ENCODE measurements around the gene ECE1. TPM values are rescaled to one million over a fixed set of nuclear protein-coding genes. Genes with fewer than 3 reads are reported as not detected.

The ECE1 gene
- total and polyA plus RNA-seq, 10 donors, result 17.2 to 142 (median 105) TPM

GRCh38 chr1:21295545-21295944, 5.3 kb upstream of the ECE1 start:
- no peak for DNase-seq
- 78 to 87% (median 85%) methylated on average over 6 of the region's 6 CpGs for WGBS, 5 donors
- H3K9me3 ChIP-seq, result no peaks in the 10 kb centered on the region
- peaks cover 0 to 5% (median 0%) of the 10 kb centered on the region in 6 donors for H3K36me3 ChIP-seq
- peak overlapping the region; percentile 79 to 96 (median 94) for H3K27ac ChIP-seq
- intact Hi-C loops (cut with DNase I; ENCODE audit: low total_unique reads), result no loop called here
- TF ChIP-seq POLR2A (IDR thresholded peaks at IDR 0.05), result no peak
- no peak for TF ChIP-seq POLR2AphosphoS5 (IDR thresholded peaks at IDR 0.05)
- TF ChIP-seq CTCF (IDR thresholded peaks at IDR 0.05 in 8 of 11, conservative IDR thresholded peaks at IDR 0.05 in 3 of 11), result no peak
- H3K4me3 ChIP-seq, result peak overlapping the region in 1 of 8 donors; percentile 68
- peaks cover 45 to 100% (median 89%) of the 10 kb centered on the region in 6 donors for H3K4me1 ChIP-seq
- no peaks in the 10 kb centered on the region for H3K27me3 ChIP-seq (replicated peaks in 1 of 7)

- Histone ChIP-seq H3K4me1 (peaks cover 44 to 98% (median 87%) of the 10 kb centered on the region in 6 donors), H3K27me3 (replicated peaks in 1 of 7) (no peaks in the 10 kb centered on the region), H3K36me3 (peaks cover 0 to 5% (median 0%) of the 10 kb centered on the region in 6 donors), H3K4me3 (peak overlapping the region in 4 of 8 donors; percentile 32 to 68 (median 38)), H3K9me3 (no peaks in the 10 kb centered on the region), H3K27ac (peak overlapping the region; percentile 79 to 96 (median 94))
- WGBS, 5 donors, result 55 to 75% (median 62%) methylated on average over 1 of the region's 1 CpG
- TF ChIP-seq POLR2A (IDR thresholded peaks at IDR 0.05), result no peak
- TF ChIP-seq CTCF (IDR thresholded peaks at IDR 0.05 in 8 of 11, conservative IDR thresholded peaks at IDR 0.05 in 3 of 11), result no peak
- TF ChIP-seq POLR2AphosphoS5 (IDR thresholded peaks at IDR 0.05), result no peak
- DNase-seq, result no peak
- intact Hi-C loops (cut with DNase I; ENCODE audit: low total_unique reads), result no loop called here
Observed at GRCh38 chr1:21295002-21295401, 4.7 kb upstream of the ECE1 start.

- Histone ChIP-seq H3K27ac (peak overlapping the region; percentile 79 to 96 (median 94)), H3K27me3 (replicated peaks in 1 of 7) (no peaks in the 10 kb centered on the region), H3K9me3 (no peaks in the 10 kb centered on the region), H3K36me3 (peaks cover 0 to 5% (median 0%) of the 10 kb centered on the region in 6 donors), H3K4me1 (peaks cover 41 to 97% (median 84%) of the 10 kb centered on the region in 6 donors), H3K4me3 (peak overlapping the region in 7 of 8 donors; percentile 23 to 68 (median 35))
- DNase-seq, result peak; percentile 95
- peak in 1 of 3 donors; percentile 46 for TF ChIP-seq POLR2A (IDR thresholded peaks at IDR 0.05)
- no peak for TF ChIP-seq CTCF (IDR thresholded peaks at IDR 0.05 in 8 of 11, conservative IDR thresholded peaks at IDR 0.05 in 3 of 11)
- TF ChIP-seq POLR2AphosphoS5 (IDR thresholded peaks at IDR 0.05), result peak; percentile 57 to 88 (median 85)
- intact Hi-C loops (cut with DNase I; ENCODE audit: low total_unique reads), result no loop called here
- WGBS, 5 donors, result 28 to 45% (median 32%) methylated on average over 11 to 13 of the region's 13 CpGs
Observed at GRCh38 chr1:21294266-21294989, 4.2 kb upstream of the ECE1 start.

GRCh38 chr1:21293537-21294265, 3.4 kb upstream of the ECE1 start:
- Histone ChIP-seq H3K36me3 (peaks cover 0 to 4% (median 0%) of the 10 kb centered on the region in 6 donors), H3K27me3 (replicated peaks in 1 of 7) (no peaks in the 10 kb centered on the region), H3K4me1 (peaks cover 43 to 97% (median 84%) of the 10 kb centered on the region in 6 donors), H3K9me3 (no peaks in the 10 kb centered on the region), H3K4me3 (peak overlapping the region; percentile 10 to 68 (median 34)), H3K27ac (peak overlapping the region; percentile 79 to 96 (median 94))
- intact Hi-C loops (cut with DNase I; ENCODE audit: low total_unique reads), result no loop called here
- WGBS, 5 donors, result 43 to 62% (median 56%) methylated on average over 14 to 17 of the region's 17 CpGs
- DNase-seq, result peak; percentile 86
- TF ChIP-seq CTCF (IDR thresholded peaks at IDR 0.05 in 8 of 11, conservative IDR thresholded peaks at IDR 0.05 in 3 of 11), result no peak
- TF ChIP-seq POLR2AphosphoS5 (IDR thresholded peaks at IDR 0.05), result no peak
- no peak for TF ChIP-seq POLR2A (IDR thresholded peaks at IDR 0.05)

Measured in spleen (tissue), 11 donors.